Activated naive CD8-positive, alpha-beta T cell treated with anti-CD3 and anti-CD28 coated beads, Interleukin-2, amount 10 ng/mL, durations not matched to agents 7 days and 5 days (primary cell): ENCODE measurements around the gene ETHE1. TPM values are rescaled to one million over a fixed set of nuclear protein-coding genes. Genes with fewer than 3 reads are reported as not detected.
A peak's percentile ranks its signal among the peaks of the same experiment; 100 is the strongest.

Experiments used
- ATAC-seq: fragments of 150-1000 bp; cut with Tn5 transposase; one replicate; pipeline ENCODE4 v1.10.0; 2021; ENCODE audit warnings: low read depth, moderate library complexity
- POLR2A ChIA-PET: fragments of 350-600 bp; sonication (Branson Sonifier 250); formaldehyde crosslinking; loops from one replicate; lab custom pipeline; 2021; ENCODE audit warnings: antibody characterized with exemption; lab: Charles Lee
- DNase-seq: peaks from one replicate; pipeline ENCODE4 v3.0.0; 2021
- H3K27ac Mint-ChIP-seq: one replicate; pipeline ENCODE4 v1.8.0; 2022; ENCODE audit warnings: mild to moderate bottlenecking, mixed read lengths
- H3K27me3 Mint-ChIP-seq: one replicate; pipeline ENCODE4 v1.8.0; 2022; ENCODE audit warnings: mild to moderate bottlenecking, moderate library complexity, mixed read lengths
- H3K36me3 Mint-ChIP-seq: one replicate; pipeline ENCODE4 v1.8.0; 2021; ENCODE audit warnings: mild to moderate bottlenecking, mixed read lengths
- H3K4me1 Mint-ChIP-seq: one replicate; pipeline ENCODE4 v1.8.0; 2021; ENCODE audit warnings: mixed read lengths
- H3K4me3 Mint-ChIP-seq: one replicate; pipeline ENCODE4 v1.8.0; 2022; ENCODE audit warnings: mild to moderate bottlenecking, moderate library complexity, mixed read lengths
- H3K9me3 Mint-ChIP-seq: one replicate; pipeline ENCODE4 v1.8.0; 2021; ENCODE audit warnings: mixed read lengths
- total RNA-seq, 2 experiments: library from RNA; stranded (reverse); gene quantifications; one replicate each; pipeline ENCODE4 v1.2.3, GENCODE V29; 2021

The ETHE1 gene
- total RNA-seq = 10 to 100 TPM; 57.1 to 61.1 TPM

GRCh38 chr19:43526884-43527859 lies at the start of gene ETHE1:
ETHE1 (minus strand) TSS chr19:43527201; CDS start chr19:43527177, 24 bp downstream.
- Mint-ChIP-seq H3K36me3 (peaks cover 3% of the 10 kb centered on the region), H3K9me3 (no peaks in the 10 kb centered on the region)
- POLR2A ChIA-PET = interaction anchor here (1.0 to 2.9 kb wide), 6 partner anchors 23 to 88 kb away, joined by 3 to 25 read pairs (median 6); partner anchors contain the start of genes IRGQ, PHLDB3 and ZNF576

GRCh38 chr19:43575955-43576878 lies 49.2 kb upstream of the ETHE1 start:
- Mint-ChIP-seq H3K4me3 (peak overlapping the region; percentile 53), H3K4me1 (peaks cover 29% of the 10 kb centered on the region), H3K9me3 (no peaks in the 10 kb centered on the region), H3K36me3 (peaks cover 10% of the 10 kb centered on the region), H3K27ac (peak overlapping the region; percentile 52), H3K27me3 (no peaks in the 10 kb centered on the region)
- peak; percentile 36 for DNase-seq
- ATAC-seq = no peak
- POLR2A ChIA-PET = interaction anchor here (1.2 to 3.1 kb wide), 2 partner anchors 20 kb away, joined by 5 to 45 read pairs; partner anchors contain the start of genes IRGQ and ZNF576

More at GRCh38 chr19:43526884-43527859, at the start of gene ETHE1:
- peak within 1 kb of the TSS; percentile 80 for H3K4me3 Mint-ChIP-seq
- ATAC-seq (peak; percentile 87), DNase-seq (peak; percentile 89)
- H3K4me1 Mint-ChIP-seq = peaks cover 20% of the 10 kb centered on the region
- no peaks in the 10 kb centered on the region for H3K27me3 Mint-ChIP-seq
- peak within 1 kb of the TSS; percentile 82 for H3K27ac Mint-ChIP-seq

- peak within 1 kb of the TSS; percentile 92 for H3K27ac Mint-ChIP-seq
- peak within 1 kb of the TSS; percentile 97 for H3K4me3 Mint-ChIP-seq
- H3K27me3 Mint-ChIP-seq = no peaks in the 10 kb centered on the region
- DNase-seq = peak; percentile 91
- peak; percentile 97 for ATAC-seq
- POLR2A ChIA-PET = interaction anchor here (1.2 to 3.1 kb wide), 4 partner anchors 10 to 21 kb away, joined by 3 to 45 read pairs (median 5); partner anchors contain the start of genes IRGQ and ZNF576
- H3K36me3 Mint-ChIP-seq = peaks cover 10% of the 10 kb centered on the region
- H3K4me1 Mint-ChIP-seq = peaks cover 30% of the 10 kb centered on the region
- H3K9me3 Mint-ChIP-seq = no peaks in the 10 kb centered on the region
Measured at GRCh38 chr19:43575156-43575950, 48.4 kb upstream of the ETHE1 start, which contains the start of the genes PINLYP and XRCC1. PINLYP (plus strand) TSS chr19:43575801; CDS start chr19:43577192, 1,391 bp downstream. XRCC1 (minus strand) TSS chr19:43575527; CDS start chr19:43575458, 69 bp downstream.

DNA sequence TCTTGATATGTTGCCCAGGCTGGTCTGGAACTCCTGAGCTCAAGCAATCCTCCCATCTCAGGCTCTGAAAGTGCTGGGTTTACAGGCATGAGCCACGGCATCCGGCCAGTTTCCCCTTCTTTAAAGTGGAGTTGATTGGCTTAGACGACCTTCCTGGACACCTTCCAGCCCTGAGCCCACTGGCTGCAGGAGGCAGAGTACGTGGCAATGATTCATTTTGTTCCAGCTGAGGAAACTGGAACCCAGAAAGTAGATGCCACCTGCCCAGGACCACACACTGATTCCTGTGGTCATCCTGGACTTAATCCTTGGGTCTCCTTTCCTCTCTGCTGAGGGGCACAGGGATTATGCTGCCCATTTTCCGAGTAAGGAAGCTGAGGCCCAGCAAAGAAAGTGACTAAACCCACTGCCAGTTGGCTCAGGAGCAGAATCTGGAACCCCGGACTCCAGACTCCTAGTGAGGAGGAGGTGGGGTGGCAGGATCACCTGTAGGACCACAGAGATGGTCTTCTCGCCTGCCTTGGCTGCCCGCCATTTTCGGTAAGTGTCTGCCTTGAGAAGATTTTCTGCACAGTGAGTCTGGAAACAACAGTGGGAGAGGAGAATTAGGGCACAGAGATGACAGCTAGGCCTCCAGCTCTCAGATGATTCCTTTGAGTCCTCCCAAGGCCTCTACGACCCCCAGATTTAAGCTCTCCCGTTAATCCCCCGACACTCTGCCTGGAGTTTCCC lies 47.6 kb upstream of the ETHE1 start:
- H3K9me3 Mint-ChIP-seq = no peaks in the 10 kb centered on the region
- no peak for ATAC-seq
- DNase-seq = no peak
- POLR2A ChIA-PET = interaction anchor here (1.2 to 3.1 kb wide), 4 partner anchors 10 to 21 kb away, joined by 3 to 45 read pairs (median 5); partner anchors contain the start of genes IRGQ and ZNF576
- peak overlapping the region; percentile 97 for H3K4me3 Mint-ChIP-seq
- H3K4me1 Mint-ChIP-seq = peaks cover 26% of the 10 kb centered on the region
- H3K36me3 Mint-ChIP-seq = peaks cover 7% of the 10 kb centered on the region
- no peaks in the 10 kb centered on the region for H3K27me3 Mint-ChIP-seq
- H3K27ac Mint-ChIP-seq = peak overlapping the region; percentile 92

DNA sequence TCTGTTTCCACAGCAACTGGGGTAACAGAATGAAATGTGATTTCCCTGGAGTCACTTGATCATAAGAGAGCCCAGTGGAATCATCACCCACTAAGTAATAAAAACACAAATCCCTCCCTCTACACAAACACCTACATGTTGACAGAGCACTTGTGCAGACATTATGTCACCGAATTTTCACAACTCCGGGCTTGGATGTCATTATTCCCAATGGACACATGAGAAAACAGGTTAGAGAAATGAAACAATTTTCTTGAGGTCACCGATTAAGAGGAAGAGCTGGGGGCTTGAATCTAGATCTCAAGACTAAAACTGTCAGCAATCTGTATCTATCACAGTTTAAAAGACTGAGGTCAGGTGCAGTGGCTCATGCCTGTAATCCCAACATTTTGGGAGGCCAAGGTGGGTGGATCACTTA lies 45.2 kb upstream of the ETHE1 start:
- H3K27me3 Mint-ChIP-seq = no peaks in the 10 kb centered on the region
- POLR2A ChIA-PET = interaction anchor here (1.7 kb wide), 1 partner anchor 11 kb away, joined by 4 read pairs; no protein-coding TSS in a partner anchor
- H3K4me1 Mint-ChIP-seq = peaks cover 20% of the 10 kb centered on the region
- ATAC-seq (no peak), DNase-seq (no peak)
- H3K36me3 Mint-ChIP-seq = peaks cover 4% of the 10 kb centered on the region
- no peaks in the 10 kb centered on the region for H3K9me3 Mint-ChIP-seq
- H3K27ac Mint-ChIP-seq = no peak overlapping the region
- no peak overlapping the region for H3K4me3 Mint-ChIP-seq

GRCh38 chr19:43570174-43570791 lies 43.3 kb upstream of the ETHE1 start:
- H3K9me3 Mint-ChIP-seq = no peaks in the 10 kb centered on the region
- DNase-seq (no peak), ATAC-seq (no peak)
- peaks cover 19% of the 10 kb centered on the region for H3K4me1 Mint-ChIP-seq
- H3K36me3 Mint-ChIP-seq = peaks cover 6% of the 10 kb centered on the region
- POLR2A ChIA-PET = no interaction called here
- H3K27me3 Mint-ChIP-seq = no peaks in the 10 kb centered on the region
- no peak overlapping the region for H3K4me3 Mint-ChIP-seq
- no peak overlapping the region for H3K27ac Mint-ChIP-seq

DNA sequence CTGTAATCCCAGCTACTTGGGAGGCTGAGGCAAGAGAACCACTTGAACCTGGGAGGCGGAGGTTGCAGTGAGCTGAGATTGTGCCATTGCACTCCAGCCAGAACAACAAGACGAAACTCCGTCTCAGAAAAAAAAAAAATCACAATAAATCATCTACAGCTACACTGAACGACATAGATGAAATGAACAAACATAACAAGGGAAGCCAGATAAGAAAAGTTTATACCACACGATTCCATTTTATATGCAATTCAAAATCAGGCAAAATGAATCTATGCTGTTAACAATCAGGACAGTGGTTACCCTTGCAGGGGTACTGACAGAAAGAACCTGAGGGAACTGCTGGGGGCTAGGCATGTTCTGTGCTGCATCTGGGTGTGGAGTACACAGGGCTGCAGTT lies 42.7 kb upstream of the ETHE1 start:
- H3K4me3 Mint-ChIP-seq = no peak overlapping the region
- peaks cover 3% of the 10 kb centered on the region for H3K36me3 Mint-ChIP-seq
- ATAC-seq (no peak), DNase-seq (no peak)
- no peaks in the 10 kb centered on the region for H3K9me3 Mint-ChIP-seq
- H3K4me1 Mint-ChIP-seq = peaks cover 14% of the 10 kb centered on the region
- no peaks in the 10 kb centered on the region for H3K27me3 Mint-ChIP-seq
- no peak overlapping the region for H3K27ac Mint-ChIP-seq
- POLR2A ChIA-PET = no interaction called here

DNA sequence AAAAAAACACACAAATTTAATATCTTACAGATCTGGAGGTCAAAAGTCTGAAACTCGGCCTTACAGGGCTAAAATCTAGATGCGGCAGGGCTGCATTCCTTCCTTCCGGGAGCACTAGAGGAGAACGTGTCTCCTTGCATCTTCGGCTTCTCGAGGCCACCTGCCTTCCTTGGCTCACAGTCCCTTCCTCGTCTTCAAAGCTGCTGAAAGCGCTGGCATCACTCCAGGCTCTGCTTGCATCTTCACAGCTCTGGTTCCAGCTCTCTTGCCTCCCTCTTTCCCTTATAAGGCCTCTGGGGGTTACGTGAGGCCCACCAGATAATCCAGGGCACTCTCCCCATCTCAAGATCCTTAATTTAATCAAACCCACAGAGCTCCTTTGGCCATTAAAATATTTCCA lies 37.8 kb upstream of the ETHE1 start:
- no peaks in the 10 kb centered on the region for H3K27me3 Mint-ChIP-seq
- H3K9me3 Mint-ChIP-seq = no peaks in the 10 kb centered on the region
- H3K27ac Mint-ChIP-seq = peak overlapping the region; percentile 5
- no peak overlapping the region for H3K4me3 Mint-ChIP-seq
- POLR2A ChIA-PET = interaction anchor here (1.0 to 2.7 kb wide), 3 partner anchors 9 to 370 kb away, joined by 3 to 7 read pairs (median 3); partner anchors contain the start of gene ZNF45
- peaks cover 26% of the 10 kb centered on the region for H3K4me1 Mint-ChIP-seq
- ATAC-seq = no peak
- no peak for DNase-seq
- peaks cover 15% of the 10 kb centered on the region for H3K36me3 Mint-ChIP-seq

DNA sequence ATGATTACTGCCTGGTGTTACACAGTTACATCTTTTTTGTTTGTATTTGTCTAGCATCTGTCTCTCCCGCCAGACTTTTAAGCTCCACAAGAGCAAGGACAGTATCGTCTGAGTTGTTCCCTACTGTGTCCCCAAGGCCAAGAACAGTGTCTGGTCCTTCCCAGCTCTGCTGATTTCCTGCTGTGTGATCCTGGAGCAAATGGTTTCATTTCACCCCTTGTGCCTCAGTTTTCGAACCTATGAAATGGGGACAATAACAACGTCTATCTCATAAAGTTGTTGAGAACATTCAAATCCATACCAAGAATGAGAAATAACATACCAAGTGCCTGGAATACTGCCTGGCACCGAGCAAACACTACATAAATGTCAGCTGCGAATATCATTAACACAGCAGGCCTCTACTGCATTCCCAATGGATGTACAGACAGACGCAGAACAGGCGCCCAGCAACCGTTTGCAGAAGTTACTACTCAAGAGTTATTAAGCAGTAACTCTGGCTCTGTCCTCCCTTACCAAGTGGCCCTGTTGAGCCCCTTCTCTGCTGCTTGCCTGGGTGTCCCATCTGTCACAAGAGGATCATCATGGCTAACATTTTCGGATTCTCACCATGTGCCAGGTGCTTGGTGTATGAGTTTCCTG lies 36.9 kb upstream of the ETHE1 start:
- Mint-ChIP-seq H3K9me3 (no peaks in the 10 kb centered on the region), H3K4me3 (peak overlapping the region; percentile 1), H3K27me3 (no peaks in the 10 kb centered on the region), H3K4me1 (peaks cover 27% of the 10 kb centered on the region), H3K36me3 (peaks cover 17% of the 10 kb centered on the region), H3K27ac (peak overlapping the region; percentile 89)
- DNase-seq (no peak), ATAC-seq (no peak)
- POLR2A ChIA-PET = interaction anchor here (1.0 to 4.2 kb wide), 3 partner anchors 8 to 371 kb away, joined by 3 to 22 read pairs (median 7); partner anchors contain the start of genes ZNF45 and ZNF575

DNA sequence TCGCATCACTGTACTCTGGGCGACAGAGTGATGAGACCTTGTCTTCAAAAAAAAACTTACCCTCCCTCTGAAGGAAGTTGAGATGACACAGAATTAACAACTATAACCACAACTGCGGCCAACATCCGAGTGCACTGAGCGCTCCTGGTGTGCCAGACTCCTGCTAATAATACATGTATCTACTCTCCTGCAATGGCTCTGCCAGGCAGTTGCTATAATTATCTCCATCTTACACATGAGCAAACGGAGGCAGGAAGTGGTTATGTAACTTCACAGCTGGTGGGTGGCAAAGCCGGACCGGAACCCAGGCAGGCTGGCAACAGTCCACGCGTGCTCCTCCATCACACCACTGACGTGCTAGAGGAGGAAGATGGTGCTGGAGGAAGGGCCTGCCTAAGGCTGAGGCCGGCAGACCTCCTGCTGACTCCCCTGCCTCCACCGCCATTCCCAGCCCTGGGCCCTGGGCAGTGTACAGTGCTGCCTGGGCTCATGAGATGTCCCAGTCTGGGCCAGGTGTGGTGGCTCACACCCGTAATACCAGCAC lies 35.8 kb upstream of the ETHE1 start:
- peak; percentile 70 for DNase-seq
- peaks cover 17% of the 10 kb centered on the region for H3K36me3 Mint-ChIP-seq
- H3K4me1 Mint-ChIP-seq = peaks cover 27% of the 10 kb centered on the region
- peak overlapping the region; percentile 62 for H3K4me3 Mint-ChIP-seq
- H3K9me3 Mint-ChIP-seq = no peaks in the 10 kb centered on the region
- H3K27me3 Mint-ChIP-seq = no peaks in the 10 kb centered on the region
- peak; percentile 91 for ATAC-seq
- peak overlapping the region; percentile 89 for H3K27ac Mint-ChIP-seq
- POLR2A ChIA-PET = interaction anchor here (1.0 to 4.2 kb wide), 4 partner anchors 7 to 34 kb away, joined by 4 to 22 read pairs (median 6); partner anchors contain the start of genes IRGQ, PINLYP, XRCC1 and ZNF575
